Stimulated activated CD4-positive, alpha-beta T cell treated with anti-CD3 and anti-CD28 coated beads, TNF-alpha, amount 100 ng/mL, for 1 hour (primary cell): ENCODE results near the gene ADCY3.
A peak's percentile ranks its signal among the peaks of the same experiment; 100 is the strongest.
"Not testable (repeated sequence)": the region's sequence is repeated elsewhere in the genome, so short reads cannot be mapped to it uniquely, and the experiment has no call there.

ENCODE experiments used
- DNase-seq, 3 donors: peaks; one replicate each; pipeline ENCODE4 v3.0.0-alpha.2; 2020; ENCODE audit warnings: low read depth in 3 of 3, low spot score in 1 of 3

Gene ADCY3

DNA sequence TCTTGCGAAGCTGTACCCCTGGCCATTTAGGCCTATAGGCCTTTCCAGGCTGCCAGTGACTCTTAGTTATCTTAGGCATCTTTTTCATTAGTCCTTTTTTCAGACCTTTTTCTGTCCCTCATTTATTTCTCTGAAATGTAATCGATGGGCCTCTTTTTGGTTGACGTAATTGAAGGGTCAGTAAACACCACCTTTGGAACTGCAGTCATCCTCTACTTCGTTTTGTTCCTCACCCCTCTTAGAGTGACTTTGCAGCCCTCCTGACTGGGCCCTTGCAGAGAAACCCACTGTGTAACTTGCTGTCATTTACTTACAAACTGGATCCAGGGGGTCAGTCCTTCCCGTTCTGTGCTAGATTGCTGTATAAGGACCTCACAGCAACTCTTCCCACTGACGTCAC is 103.6 kb downstream of the ADCY3 start:
- no peak for DNase-seq

- no peak for DNase-seq
Measured at GRCh38 chr2:24815171-24815570, 104.9 kb downstream of the ADCY3 start.

DNA sequence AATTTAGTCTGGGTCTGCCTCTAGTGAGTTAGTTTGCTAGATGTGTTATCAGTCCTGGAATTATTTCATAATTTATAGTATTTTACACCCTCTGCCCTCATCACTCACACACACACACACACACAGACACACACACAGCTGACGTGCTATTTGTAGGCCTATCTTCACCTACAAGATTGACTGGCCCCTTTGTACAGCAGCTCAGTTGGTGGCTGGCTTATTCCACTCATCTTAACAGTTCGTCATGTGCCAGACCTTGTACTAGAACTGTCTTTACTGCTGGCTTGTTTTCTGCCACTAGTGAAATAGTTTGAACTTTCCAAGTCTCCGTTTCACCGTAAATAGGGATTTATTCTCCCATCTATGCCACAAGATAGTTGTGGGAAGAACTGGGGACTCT is 105.5 kb downstream of the ADCY3 start:
- DNase-seq = no peak

GRCh38 chr2:24813691-24814137 is 106.3 kb downstream of the ADCY3 start:
- no peak for DNase-seq

DNA sequence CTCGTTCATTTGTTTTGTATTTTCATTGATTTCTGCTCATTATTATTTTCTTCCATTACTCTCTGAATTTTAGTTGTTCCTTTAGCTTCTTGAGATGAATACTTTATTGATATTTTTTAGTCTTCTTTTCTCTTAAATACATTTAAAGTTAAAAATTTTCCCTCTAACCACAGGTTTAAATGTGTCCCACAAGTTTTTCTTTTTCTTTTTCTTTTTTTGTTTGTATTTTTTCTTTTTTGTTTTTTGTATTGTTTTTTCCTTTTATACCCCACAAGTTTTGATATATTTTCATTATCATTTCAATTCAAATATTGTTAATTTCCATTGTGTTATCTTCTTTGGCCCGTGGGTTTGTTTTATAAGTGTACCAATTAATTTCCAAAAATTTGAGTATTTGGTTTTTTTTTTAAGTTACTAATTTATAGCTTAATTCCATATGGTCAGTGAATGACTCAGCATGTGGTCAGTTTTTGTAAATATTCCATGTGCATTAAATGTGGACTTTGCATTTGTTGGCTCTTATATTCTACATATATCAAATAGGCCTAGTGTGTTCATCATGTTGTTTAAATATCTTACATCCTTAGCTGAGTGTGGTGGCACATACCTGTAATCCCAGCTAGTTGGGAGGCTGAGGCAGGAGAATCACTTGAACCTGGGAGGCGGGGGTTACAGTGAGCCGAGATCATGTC is 110.6 kb downstream of the ADCY3 start:
- no peak for DNase-seq

DNA sequence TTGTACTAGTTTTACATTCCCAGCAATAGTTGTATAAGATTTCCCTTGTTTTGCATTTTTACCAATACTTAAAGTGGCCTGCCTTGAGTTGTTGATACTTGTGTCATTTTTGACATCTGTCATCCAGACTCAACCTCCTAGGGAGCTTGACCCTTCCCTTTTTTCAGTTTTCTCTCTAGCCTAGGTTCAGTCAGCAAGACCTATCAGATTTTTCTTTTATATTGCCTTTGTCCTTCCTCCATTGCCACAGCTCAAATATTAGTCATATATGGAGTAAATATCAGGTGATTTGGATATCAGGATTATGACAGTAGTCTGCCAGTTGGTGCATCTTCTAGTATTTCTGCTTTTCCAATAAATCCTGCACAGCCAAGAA is 113.4 kb downstream of the ADCY3 start:
- DNase-seq = no peak

DNA sequence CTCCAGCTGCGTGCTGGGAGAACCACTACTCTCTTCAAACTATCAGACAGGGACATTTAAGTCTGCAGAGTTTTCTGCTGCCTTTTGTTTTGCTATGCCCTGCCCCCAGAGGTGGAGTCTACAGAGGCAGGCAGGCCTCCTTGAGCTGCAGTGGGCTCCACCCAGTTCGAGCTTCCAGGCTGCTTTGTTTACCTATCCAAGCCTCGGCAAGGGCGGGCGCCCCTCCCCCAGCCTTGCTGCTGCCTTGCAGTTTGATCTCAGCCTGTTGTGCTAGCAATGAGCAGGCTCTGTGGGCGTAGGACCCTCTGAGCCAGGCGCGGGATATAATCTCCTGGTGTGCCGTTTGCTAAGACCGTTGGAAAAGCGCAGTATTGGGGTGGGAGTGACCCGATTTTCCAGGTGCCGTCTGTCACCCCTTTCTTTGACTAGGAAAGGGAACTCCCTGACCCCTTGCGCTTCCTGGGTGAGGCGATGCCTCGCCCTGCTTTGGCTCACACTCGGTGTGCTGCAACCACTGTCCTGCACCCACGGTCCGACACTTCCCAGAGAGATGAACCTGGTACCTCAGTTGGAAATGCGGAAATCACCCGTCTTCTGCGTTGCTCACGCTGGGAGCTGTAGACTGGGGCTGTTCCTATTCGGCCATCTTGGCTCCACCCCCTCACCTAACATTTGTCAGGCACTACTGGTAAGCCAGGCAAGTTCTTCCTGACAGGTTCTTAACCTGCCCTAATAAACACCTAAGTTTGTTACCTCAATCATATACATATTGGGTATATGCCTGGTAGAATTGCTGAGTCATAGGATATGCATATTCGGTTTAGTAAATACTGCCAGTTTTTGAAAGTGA is 114.0 kb downstream of the ADCY3 start:
- not testable (repeated sequence) for DNase-seq

GRCh38 chr2:24800487-24800886 is 119.5 kb downstream of the ADCY3 start:
- DNase-seq = not testable (repeated sequence)

GRCh38 chr2:24797644-24798043 is 122.4 kb downstream of the ADCY3 start:
- no peak for DNase-seq

DNA sequence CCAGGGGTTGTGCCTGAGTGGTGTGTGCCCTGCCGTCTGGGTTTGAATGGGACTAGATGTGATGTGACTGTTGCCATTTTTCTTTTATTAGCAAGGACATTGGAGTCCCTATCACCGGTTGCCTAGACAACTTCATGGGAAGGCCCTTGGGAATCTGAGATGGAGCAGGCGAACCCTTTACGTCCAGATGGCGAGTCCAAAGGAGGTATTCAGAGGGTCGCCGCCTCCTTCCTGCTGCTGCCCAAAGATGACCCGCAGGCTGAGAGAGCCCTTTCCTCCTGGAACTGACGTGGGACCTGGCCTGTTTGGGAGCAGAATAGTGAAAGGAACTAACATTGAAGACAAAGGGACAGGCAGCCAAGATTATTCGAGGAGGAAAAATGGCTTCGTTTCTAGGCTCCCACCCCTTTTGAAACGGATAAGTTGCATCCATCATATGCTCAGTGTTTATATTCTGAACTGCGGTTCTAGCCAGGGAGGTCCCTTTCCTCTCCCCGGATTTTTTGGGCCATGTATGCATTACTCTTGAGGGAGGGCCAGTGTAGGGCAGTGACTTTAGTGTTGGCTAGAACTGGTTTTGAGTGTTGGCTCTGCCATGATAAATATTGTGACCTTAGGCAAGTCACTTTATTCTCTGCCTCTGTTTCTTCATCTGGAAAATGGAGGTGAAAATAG is 126.1 kb downstream of the ADCY3 start:
- DNase-seq = no peak

- DNase-seq = peak; percentile 85 to 88 (median 88)
Measured at GRCh38 chr2:24792874-24793760, 126.9 kb downstream of the ADCY3 start, which contains the start of the genes CENPO and PTRHD1. Gene CENPO (plus strand): TSS chr2:24793425. CDS start chr2:24793920, 495 bp downstream. Gene PTRHD1 (minus strand): TSS chr2:24793391. CDS start chr2:24793377, 14 bp downstream.

GRCh38 chr2:24792542-24792873 is 127.5 kb downstream of the ADCY3 start:
- DNase-seq = no peak

DNA sequence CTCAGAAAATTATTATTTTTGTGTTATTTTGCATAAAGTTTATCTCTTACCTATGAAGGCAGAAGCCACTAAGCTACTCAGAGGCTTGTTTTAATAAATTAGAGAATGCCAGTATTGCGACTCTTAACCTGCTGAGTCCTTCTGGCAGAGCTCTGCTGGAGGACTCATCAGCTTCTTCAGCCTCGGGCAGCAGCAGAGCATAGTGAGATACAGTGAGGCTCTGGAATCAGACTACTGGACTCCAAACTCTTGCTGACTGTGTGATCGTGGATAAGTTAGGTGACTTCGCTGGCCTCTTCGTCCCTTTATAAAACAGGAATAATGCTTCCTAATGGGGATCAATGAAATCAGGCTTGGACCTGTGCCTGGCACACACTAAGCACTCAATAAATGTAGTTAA is 128.6 kb downstream of the ADCY3 start:
- DNase-seq = no peak

GRCh38 chr2:24788816-24789215 is 131.2 kb downstream of the ADCY3 start:
- DNase-seq = no peak

- DNase-seq = no peak
Measured at GRCh38 chr2:24787532-24787931, 132.5 kb downstream of the ADCY3 start.

- DNase-seq = no peak
Measured at GRCh38 chr2:24785671-24786321, 134.2 kb downstream of the ADCY3 start.

- no peak for DNase-seq
Measured at GRCh38 chr2:24783641-24784040, 136.4 kb downstream of the ADCY3 start.

DNA sequence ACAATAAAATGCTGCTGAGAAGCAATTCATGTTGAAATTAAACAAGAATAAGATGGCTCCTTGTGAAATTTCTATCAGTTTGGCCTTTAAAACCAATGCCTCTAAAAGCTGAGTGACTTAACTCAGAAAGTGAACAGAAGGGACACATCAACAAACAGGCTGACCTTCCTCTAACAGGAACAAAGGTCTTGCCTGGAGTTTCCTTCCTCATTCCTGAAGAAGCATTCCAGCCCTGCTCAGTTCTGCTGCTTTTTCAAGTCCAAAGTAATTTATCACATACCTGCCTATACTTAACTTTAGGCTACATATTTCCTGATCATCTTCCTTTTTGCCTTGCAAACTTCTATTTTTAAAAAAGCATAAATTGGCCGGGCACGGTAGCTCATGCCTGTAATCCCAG is 140.9 kb downstream of the ADCY3 start:
- no peak for DNase-seq

GRCh38 chr2:24774373-24774772 is 145.7 kb downstream of the ADCY3 start:
- DNase-seq = no peak
